Measurements from ENCODE around the gene VSIG1. TPM values are rescaled to one million over a fixed set of nuclear protein-coding genes. Genes with fewer than 3 reads are reported as not detected.
A peak's percentile ranks its signal among the peaks of the same experiment; 100 is the strongest.

VSIG1 gene
- total RNA-seq, 1 experiment from 2014 or later, result not detected

DNA sequence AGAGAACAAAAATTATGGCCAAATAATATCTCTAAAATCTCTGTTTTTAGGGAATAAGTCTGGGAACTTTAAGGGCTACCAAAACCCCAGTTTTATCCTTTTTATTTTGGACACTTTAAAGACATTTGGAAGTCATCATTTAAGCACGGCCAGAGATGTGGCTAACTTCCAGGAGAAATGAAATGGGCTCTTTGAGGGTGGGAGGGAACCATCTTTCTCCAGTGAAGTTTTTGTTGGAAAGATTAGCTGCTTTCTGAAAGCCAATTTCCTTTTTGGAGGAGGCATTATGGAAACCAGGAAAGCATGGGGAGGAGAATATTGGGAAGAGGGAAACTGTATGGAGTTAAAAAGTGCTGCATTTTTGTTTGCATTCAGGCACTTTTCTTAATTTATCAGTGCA is 4.8 kb downstream of the VSIG1 start:
- DNase-seq, result no peak
- Histone ChIP-seq H3K27me3 (no peaks in the 10 kb centered on the region), H3K4me3 (no peak overlapping the region), H3K9me3 (no peaks in the 10 kb centered on the region), H3K36me3 (no peaks in the 10 kb centered on the region)

DNA sequence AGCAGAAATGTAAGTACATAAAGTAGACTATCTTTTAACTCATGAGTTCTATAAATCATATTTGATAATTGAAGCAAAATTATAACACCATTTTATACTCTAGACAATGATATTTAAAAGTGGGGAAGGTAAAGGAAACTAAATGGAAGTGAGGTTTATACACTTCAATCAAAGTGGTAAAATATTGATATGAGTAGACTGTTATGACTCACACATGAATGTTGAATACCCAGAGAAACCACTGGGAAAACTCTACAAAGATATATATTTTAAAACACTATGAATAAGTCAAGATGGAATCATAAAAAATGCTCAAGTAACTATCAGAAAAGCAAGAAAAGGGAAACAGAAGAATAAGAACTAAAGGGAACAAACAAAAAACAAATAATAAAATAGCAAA is 8.4 kb downstream of the VSIG1 start:
- Histone ChIP-seq H3K27me3 (no peaks in the 10 kb centered on the region), H3K4me3 (no peak overlapping the region), H3K36me3 (no peaks in the 10 kb centered on the region), H3K9me3 (no peaks in the 10 kb centered on the region)
- no peak for DNase-seq

DNA sequence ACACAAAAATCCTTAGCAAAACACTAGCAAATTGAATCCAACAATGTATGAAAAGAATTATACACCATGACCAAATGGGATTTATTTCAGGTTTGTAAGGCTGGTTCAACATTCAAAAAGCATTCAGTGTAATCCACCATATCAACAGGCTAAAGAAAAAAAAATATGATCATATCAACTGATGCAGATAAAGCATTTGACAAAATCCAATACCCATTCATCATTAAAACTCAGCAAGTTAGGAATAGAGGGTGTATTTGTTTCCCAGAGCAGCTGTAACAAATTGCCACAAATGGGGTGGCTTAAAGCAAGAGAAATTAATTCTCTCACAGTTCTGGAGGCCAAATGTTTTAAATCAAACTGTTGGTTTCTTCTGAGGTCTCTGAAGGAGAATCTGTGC is 10.7 kb downstream of the VSIG1 start:
- no peaks in the 10 kb centered on the region for H3K27me3 ChIP-seq
- no peak overlapping the region for H3K4me3 ChIP-seq
- H3K36me3 ChIP-seq, result no peaks in the 10 kb centered on the region
- DNase-seq, result no peak
- no peaks in the 10 kb centered on the region for H3K9me3 ChIP-seq

DNA sequence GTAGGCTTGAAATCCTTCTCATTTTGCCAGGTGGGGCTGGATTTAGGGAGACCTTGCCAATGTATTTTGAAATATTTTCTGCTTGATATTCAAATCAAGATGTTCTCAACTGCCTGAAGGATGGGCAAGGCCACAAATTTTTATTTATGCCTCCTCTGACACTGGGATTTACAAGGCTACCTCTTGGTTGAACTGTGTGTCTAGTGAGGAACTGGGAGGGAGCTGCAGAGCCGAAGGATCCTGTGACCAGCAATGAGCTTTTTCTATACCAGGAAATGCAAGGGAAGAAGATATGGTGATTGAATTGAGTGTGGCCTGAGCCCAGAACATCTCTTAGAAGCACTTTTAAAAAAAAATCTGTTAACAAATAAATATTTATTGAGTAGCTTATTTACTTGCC is 14.9 kb downstream of the VSIG1 start:
- Histone ChIP-seq H3K4me3 (no peak overlapping the region), H3K36me3 (no peaks in the 10 kb centered on the region), H3K9me3 (no peaks in the 10 kb centered on the region), H3K27me3 (no peaks in the 10 kb centered on the region)
- DNase-seq, result no peak

DNA sequence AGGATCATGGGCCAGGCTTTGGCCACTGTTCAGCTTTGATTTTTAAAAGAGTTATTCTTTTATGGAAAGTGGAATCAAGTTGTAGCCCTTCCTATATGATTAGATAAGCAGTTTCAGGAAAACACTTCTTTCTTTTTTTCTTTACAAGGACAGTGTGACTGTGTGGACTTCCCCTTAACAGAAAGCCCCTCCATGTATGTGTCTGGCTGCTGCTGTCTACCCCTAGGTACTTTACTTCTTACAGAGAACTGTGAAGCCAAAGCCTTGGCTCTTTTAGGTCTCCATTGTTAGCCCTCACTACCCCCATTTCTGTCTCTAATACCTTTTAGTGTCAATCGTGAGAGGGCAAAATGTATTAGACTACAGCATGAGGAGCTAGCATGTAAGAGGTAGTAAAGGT is 19.1 kb downstream of the VSIG1 start:
- Histone ChIP-seq H3K36me3 (no peaks in the 10 kb centered on the region), H3K9me3 (no peaks in the 10 kb centered on the region), H3K27me3 (no peaks in the 10 kb centered on the region), H3K4me3 (no peak overlapping the region)
- no peak for DNase-seq

DNA sequence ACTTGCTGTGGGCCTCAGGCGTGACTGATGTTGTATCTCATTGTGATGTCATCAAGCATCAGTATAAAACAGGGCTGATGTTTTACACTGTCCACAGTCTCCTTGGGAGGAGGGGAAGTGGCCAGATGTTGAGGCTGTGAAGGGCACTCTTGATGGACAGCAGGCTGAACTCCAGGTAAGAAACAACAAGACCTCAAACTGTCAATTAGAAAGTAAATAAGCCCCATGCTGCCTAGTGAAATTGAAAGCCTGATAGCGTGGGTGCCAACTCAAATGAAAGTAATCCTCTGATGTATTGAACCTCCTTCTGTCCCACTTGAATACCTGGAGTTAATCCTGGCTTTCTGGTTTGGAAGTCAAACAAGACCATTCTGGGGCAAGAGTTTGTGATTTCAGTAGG is 19.7 kb downstream of the VSIG1 start:
- no peak for DNase-seq
- H3K4me3 ChIP-seq, result no peak overlapping the region
- no peaks in the 10 kb centered on the region for H3K9me3 ChIP-seq
- no peaks in the 10 kb centered on the region for H3K36me3 ChIP-seq
- H3K27me3 ChIP-seq, result no peaks in the 10 kb centered on the region

DNA sequence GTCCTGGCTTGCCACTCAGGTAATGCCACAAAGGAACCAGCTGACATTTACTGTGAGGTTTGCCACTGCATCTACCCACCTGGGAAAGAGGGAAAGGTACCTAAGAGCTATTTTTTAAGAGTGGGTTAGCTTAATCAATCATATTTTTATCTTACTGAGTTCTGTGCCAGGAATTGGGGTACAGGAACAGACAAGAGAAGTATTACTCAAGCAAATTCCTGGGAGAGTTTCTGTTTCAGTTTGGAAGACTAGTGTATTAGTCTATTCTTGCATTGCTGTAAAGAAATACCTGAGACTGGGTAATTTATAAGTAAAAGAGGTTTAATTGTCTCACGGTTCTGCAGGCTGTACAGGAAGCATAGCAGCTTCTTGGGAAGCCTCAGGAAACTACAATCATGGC is 23.3 kb downstream of the VSIG1 start:
- Histone ChIP-seq H3K4me3 (no peak overlapping the region), H3K9me3 (no peaks in the 10 kb centered on the region), H3K27me3 (no peaks in the 10 kb centered on the region), H3K36me3 (no peaks in the 10 kb centered on the region)
- DNase-seq, result no peak

DNA sequence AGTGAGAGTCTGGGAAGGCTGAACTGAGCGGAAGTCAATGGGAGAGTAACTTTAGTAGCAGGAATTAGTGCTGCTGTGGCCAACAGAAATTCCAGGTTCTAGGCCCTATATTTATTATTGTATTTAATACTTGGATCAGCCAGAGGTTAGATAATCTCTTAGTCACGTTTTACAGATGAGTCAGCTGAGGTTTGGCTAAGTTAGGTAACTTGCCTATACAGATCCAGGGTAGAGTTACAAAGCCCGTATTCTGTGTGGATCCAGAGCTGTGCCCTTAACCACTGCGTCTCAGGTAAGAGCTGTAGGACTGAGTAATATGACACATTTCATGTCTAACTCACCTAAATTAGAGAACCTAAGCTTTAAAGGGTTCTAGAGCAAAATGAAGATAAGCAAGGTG is 26.0 kb downstream of the VSIG1 start:
- no peaks in the 10 kb centered on the region for H3K9me3 ChIP-seq
- H3K4me3 ChIP-seq, result no peak overlapping the region
- no peaks in the 10 kb centered on the region for H3K36me3 ChIP-seq
- DNase-seq, result peak; percentile 23
- H3K27me3 ChIP-seq, result no peaks in the 10 kb centered on the region

DNA sequence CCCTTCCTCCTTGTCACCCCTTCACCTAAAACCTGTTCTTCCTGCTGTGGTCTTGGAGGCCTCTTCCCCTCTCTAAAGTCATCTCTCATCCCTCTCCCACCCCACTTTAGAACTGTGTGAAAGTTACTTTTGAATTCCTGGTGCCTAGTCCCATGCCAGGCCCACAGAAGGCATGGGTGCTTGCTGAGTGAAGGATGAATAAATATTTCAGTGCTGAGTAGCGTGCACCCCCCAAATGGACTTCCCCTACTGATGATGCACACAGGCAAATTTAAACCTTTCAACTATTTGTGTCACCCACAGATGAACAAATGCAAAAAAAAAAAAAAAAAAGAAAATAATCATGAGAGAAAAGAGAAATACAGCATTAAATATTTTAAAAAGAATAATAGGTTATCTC is 26.7 kb downstream of the VSIG1 start:
- no peaks in the 10 kb centered on the region for H3K36me3 ChIP-seq
- DNase-seq, result no peak
- H3K4me3 ChIP-seq, result no peak overlapping the region
- no peaks in the 10 kb centered on the region for H3K27me3 ChIP-seq
- no peaks in the 10 kb centered on the region for H3K9me3 ChIP-seq

DNA sequence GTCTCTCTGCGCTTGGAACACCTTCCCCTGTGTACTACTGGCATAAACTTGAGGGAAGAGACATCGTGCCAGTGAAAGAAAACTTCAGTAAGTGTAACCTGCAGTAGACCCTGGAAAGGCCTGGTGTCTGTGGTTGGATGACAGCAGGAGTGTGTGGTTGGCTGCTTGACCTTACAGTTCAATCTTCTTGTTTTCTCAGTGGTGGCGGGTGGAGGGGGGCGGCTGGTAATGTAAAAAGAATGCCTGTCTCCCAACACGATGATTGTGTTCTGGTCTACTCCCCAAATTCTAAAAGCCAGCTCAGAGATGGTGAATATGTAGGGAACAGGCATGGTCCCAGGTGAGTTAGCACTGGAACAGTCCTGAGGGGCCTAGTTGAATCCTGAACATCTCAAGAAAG is 27.9 kb downstream of the VSIG1 start:
- no peaks in the 10 kb centered on the region for H3K36me3 ChIP-seq
- no peaks in the 10 kb centered on the region for H3K27me3 ChIP-seq
- no peaks in the 10 kb centered on the region for H3K9me3 ChIP-seq
- H3K4me3 ChIP-seq, result no peak overlapping the region
- DNase-seq, result peak; percentile 7

DNA sequence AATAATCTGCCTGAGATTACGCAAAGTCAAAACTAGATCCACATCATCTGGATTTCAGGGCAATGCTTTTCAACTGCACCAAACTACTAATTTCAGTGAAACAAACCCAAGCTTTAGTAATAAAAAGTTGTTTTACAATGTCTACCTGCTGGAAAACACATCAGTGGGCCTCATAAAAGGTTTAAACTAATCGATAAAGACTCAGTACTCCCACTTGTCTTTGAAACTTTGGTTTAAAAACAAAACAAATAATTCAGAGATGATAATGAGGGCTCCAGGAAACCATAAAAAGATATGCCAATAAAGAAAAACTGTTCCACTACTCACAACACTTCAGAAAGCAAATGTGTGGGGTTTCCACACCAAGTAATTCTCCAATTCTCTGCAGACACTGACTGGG is 36.2 kb downstream of the VSIG1 start:
- H3K4me3 ChIP-seq, result no peak overlapping the region
- peaks cover 10% of the 10 kb centered on the region for H3K36me3 ChIP-seq
- no peak for DNase-seq
- H3K9me3 ChIP-seq, result no peaks in the 10 kb centered on the region
- H3K27me3 ChIP-seq, result no peaks in the 10 kb centered on the region

DNA sequence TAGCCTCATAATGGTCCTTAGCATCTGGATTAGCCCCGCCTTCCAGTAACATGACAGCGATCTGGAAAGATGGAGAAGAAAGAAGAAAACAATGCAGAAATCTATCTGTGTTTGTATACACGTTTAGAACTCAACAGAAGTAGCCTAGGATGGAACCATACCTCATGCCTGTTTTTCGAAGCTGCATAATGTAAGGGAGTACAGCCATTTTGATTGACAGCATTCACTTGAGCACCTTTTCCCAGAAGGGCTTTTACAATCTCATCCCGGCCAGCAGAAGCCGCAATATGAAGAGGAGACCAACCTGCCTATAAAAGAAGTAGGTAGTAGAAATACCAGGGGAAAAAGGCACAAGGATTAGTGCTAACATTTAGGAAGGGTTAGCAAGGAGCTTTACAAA is 42.9 kb downstream of the VSIG1 start:
- no peak for DNase-seq
- Histone ChIP-seq H3K27me3 (no peaks in the 10 kb centered on the region), H3K9me3 (no peaks in the 10 kb centered on the region), H3K4me3 (no peak overlapping the region), H3K36me3 (peaks cover 19% of the 10 kb centered on the region)

DNA sequence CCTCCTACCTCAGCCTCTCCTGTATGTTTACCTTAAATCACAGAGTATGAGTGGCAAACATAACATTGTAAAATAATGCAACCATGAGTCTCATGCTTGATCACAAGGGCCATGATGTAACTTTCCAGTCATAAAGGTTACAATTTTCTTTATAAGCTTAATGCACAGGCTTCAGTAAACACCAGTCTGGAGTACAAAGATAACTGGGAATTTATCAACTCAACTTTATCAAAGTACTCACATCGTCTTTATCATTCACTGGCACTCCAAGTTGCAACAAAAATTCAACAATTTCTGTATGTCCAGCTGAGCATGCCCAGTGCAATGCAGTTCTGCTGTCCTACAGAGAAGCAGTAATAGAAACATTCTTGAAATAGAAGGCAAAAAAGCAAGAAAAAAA is 43.6 kb downstream of the VSIG1 start:
- H3K4me3 ChIP-seq, result no peak overlapping the region
- DNase-seq, result no peak
- H3K27me3 ChIP-seq, result no peaks in the 10 kb centered on the region
- H3K9me3 ChIP-seq, result no peaks in the 10 kb centered on the region
- H3K36me3 ChIP-seq, result peaks cover 19% of the 10 kb centered on the region

DNA sequence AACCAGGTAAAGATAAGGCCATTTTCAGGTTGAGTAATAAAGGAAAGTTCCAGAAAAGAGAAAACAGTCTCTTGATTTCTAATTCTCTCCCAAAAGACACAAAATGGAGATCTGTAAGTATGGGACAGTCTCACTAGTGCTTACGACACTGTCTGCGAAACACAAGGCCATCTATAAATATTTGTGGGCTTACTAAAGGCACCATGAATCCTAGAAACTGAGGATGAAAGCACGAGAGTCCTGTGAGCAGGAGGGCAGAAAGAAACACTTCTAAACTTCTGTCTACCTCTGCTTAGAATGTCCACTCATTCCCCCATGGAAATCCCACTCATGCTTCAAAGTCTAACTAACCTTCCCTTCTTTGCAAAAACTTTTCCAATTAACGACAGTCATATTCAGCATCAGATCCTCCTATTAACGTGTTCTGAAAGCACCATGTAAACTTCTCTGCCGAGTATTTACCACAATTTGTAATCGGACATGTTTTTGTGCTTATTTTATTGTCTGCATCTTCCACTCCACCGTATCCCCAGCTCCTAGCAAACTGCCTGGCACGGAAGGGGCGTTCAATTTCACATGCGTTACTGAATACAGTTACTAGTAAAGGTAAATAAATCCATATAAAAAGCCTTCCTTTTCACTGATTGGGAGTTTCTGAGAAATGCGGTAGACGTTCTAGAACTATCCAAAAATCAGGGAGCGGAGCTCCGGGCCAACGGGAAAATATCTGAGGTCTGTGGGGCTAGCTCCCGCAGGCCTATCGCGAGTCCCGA is 45.8 kb downstream of the VSIG1 start:
- no peak for DNase-seq
- Histone ChIP-seq H3K9me3 (no peaks in the 10 kb centered on the region), H3K36me3 (peaks cover 11% of the 10 kb centered on the region), H3K4me3 (peak overlapping the region; percentile 73), H3K27me3 (no peaks in the 10 kb centered on the region)

DNA sequence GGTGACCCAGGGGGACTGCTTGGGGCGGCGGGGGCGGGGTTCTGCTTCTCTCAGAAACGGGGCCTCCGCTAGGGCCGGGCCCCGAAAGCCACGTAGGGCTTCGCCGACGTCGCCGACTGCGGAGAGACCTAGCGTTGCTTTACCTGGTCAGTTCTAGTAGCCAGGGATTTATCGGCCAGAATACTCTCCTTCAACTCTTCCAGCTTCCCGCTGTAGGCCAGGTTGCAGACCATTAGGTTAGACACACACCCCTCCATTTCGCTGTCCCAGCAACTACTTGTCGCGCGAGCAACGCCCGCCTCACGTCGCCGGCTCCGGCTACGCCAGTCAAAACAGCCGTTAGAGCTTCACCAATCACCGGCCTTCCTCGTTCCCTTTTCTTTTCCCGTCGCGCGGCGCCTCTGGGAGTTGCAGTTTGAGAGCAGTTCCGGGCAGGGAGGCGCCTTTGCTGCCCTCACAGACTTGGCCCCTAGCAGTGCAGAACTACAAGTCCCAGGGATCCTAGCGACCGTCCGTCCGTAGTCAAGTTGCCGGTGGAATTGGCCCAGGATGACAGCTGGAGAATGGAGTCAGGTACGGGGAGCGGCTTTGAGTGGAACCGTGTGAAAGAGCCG is 46.5 kb downstream of the VSIG1 start, which contains the start of the genes ATG4A and PSMD10:
TSS of gene ATG4A (plus strand) at position 515 of the 614 bp plus-strand sequence. CDS start at position 564, 49 bp downstream.
TSS of gene PSMD10 (minus strand) at position 279 of the 614 bp plus-strand sequence. CDS start at position 257, 22 bp downstream.
- Histone ChIP-seq H3K9me3 (no peaks in the 10 kb centered on the region), H3K27me3 (no peaks in the 10 kb centered on the region), H3K36me3 (peaks cover 9% of the 10 kb centered on the region), H3K4me3 (peak within 1 kb of the TSS; percentile 73)
- DNase-seq, result peak; percentile 94

DNA sequence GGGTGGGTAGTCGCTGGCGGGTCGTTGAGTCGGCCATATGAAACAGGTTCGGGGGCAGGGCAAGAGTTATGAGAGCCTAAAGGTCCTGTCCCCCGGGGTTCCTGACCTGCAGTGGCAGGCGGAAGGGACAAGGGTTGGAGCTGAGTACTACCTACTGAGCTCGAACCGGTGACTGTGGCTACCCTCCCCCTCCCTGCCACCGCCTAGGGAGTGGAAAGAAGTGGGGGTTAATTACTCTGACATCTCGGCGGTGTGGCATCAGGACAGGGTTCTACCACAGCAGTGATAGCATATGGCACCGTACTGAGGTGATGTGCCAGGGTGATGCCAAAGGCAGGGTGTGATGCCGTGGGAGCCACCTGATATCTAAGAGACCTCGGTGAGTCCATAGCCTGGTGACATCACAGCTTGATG is 47.0 kb downstream of the VSIG1 start:
- no peaks in the 10 kb centered on the region for H3K9me3 ChIP-seq
- no peak for DNase-seq
- no peaks in the 10 kb centered on the region for H3K27me3 ChIP-seq
- H3K4me3 ChIP-seq, result peak overlapping the region; percentile 73
- peaks cover 9% of the 10 kb centered on the region for H3K36me3 ChIP-seq

DNA sequence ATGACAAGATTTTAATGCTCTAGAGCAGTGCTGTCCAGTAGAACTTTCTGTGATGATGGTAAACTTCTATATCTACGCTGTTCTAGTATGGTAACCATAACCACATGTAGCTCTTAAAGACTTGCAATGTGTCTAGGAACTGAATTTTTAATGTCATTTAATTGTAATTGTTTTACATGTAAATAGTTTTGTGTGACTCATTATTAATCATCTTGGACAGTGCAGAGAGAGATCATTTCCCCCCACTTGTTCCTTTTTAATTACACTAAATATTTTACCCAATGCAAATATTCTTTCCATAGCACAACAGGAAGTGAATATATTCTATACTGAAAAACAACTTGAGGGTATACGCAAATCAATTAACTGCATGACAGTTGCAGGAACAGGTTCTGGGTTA is 52.5 kb downstream of the VSIG1 start:
- no peak for DNase-seq
- H3K9me3 ChIP-seq, result no peaks in the 10 kb centered on the region

DNA sequence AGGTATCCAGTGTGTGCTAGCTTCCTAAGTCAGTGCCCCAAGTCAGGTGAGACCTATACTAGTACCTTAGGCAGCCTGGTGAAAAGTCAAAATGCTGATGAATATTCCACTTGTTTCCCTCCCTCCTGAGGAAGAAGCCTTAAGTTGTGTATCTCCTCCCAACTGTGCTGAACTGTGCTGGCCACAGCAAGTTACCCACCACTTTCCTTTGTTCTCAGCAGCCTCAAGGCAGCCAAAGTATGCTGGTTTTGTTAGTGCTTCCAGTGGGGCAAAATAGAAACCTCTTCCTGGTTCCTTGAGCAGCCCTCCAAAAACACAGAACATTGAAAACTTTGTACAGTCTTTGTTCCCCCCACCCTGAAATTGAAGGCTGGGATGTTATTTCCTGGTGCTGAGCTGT is 60.6 kb downstream of the VSIG1 start:
- Histone ChIP-seq H3K9me3 (no peaks in the 10 kb centered on the region), H3K4me3 (no peak overlapping the region), H3K36me3 (no peaks in the 10 kb centered on the region), H3K27me3 (no peaks in the 10 kb centered on the region)
- DNase-seq, result no peak

More for the DNA sequence above, 52.5 kb downstream of the VSIG1 start:
- Histone ChIP-seq H3K4me3 (no peak overlapping the region), H3K36me3 (no peaks in the 10 kb centered on the region), H3K27me3 (no peaks in the 10 kb centered on the region)
